PFSK-1 (cell line): Measurements from ENCODE around the gene TMEM52B.

Source experiments
- FOXP2 ChIP-seq: optimal IDR thresholded peaks from 2 replicates; pipeline ENCODE3; 2011; ENCODE audit warnings: borderline replicate concordance, control low read depth, inconsistent platforms; ENCODE audit not compliant: insufficient read depth; ENCODE audit errors: extremely low read length, extremely low read depth
- POLR2AphosphoS5 ChIP-seq: IDR thresholded peaks from 2 replicates; pipeline ENCODE4 v1.6.1; 2012; ENCODE audit warnings: low read depth, mild to moderate bottlenecking, control low read depth, low read length, moderate library complexity
- SIN3A ChIP-seq: IDR thresholded peaks from 2 replicates; pipeline ENCODE4 v1.6.1; 2012; ENCODE audit warnings: mild to moderate bottlenecking, low read length, moderate library complexity, borderline replicate concordance; ENCODE audit not compliant: insufficient read depth
- TAF1 ChIP-seq: IDR thresholded peaks from 2 replicates; pipeline ENCODE4 v1.6.1; 2012; ENCODE audit warnings: low read length, control low read depth, borderline replicate concordance; ENCODE audit not compliant: insufficient read depth
- TF ChIP-seq, protein P1 (sequence below), 2 experiments: IDR thresholded peaks; 2 replicates each; pipeline versions ENCODE4 v1.6.1 to v1.8.0; 2011 to 2012; ENCODE audit warnings: low read depth in 2 of 2, low read length in 2 of 2, control low read depth in 1 of 2, inconsistent platforms in 1 of 2, mild to moderate bottlenecking in 1 of 2, moderate library complexity in 1 of 2; ENCODE audit not compliant: insufficient read depth in 1 of 2

Gene TMEM52B

DNA sequence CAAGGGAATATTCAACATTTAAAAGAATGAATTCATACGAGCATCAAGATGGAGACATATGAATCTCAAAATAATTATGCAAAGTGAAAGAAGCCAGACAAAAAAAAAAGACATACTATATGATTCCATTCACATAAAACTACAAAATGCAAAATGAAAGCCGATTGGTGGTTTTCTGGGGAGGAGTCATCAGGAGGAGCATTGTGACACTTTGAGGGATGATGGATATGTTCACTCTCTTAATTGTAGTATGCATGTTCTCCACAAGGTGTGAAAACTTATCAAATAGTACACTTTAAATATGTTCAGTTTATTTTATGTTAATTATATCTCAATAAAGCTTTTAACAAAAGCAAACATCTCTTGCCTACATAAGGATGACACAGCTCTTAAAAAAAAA lies 20.4 kb upstream of the TMEM52B start:
- TF ChIP-seq FOXP2 = no peak
- no peak for TF ChIP-seq SIN3A
- TF ChIP-seq TAF1 = no peak
- TF ChIP-seq, protein P1, sequence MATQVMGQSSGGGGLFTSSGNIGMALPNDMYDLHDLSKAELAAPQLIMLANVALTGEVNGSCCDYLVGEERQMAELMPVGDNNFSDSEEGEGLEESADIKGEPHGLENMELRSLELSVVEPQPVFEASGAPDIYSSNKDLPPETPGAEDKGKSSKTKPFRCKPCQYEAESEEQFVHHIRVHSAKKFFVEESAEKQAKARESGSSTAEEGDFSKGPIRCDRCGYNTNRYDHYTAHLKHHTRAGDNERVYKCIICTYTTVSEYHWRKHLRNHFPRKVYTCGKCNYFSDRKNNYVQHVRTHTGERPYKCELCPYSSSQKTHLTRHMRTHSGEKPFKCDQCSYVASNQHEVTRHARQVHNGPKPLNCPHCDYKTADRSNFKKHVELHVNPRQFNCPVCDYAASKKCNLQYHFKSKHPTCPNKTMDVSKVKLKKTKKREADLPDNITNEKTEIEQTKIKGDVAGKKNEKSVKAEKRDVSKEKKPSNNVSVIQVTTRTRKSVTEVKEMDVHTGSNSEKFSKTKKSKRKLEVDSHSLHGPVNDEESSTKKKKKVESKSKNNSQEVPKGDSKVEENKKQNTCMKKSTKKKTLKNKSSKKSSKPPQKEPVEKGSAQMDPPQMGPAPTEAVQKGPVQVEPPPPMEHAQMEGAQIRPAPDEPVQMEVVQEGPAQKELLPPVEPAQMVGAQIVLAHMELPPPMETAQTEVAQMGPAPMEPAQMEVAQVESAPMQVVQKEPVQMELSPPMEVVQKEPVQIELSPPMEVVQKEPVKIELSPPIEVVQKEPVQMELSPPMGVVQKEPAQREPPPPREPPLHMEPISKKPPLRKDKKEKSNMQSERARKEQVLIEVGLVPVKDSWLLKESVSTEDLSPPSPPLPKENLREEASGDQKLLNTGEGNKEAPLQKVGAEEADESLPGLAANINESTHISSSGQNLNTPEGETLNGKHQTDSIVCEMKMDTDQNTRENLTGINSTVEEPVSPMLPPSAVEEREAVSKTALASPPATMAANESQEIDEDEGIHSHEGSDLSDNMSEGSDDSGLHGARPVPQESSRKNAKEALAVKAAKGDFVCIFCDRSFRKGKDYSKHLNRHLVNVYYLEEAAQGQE (IDR thresholded peaks at IDR 0.05; ENCODE audit: insufficient read depth in 1 of 2, low read depth in 2 of 2, low read length in 2 of 2) = no peak
- TF ChIP-seq POLR2AphosphoS5 = no peak

DNA sequence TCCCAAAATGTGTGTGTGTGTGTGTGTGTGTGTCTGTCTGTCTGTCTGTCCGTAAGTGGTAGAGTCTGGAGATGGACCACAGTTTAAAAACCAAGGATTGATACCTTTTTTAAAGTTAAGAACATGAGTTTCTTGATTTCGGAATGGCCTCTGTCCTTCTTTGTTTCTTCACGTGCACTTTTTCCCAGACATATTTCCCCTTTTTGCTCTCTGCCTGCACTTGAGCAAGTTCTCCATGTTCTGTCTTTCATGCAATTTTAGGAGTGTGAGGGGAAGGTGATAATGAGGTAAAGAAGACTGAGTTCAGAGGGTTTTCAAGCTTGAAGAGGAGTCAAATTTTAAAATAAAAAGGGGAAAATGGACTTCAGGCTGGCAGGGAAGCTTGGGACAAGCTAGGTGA lies 19.6 kb upstream of the TMEM52B start:
- TF ChIP-seq, protein P1 (IDR thresholded peaks at IDR 0.05; ENCODE audit: insufficient read depth in 1 of 2, low read depth in 2 of 2, low read length in 2 of 2) = no peak
- TF ChIP-seq FOXP2 (no peak), TAF1 (no peak), POLR2AphosphoS5 (no peak), SIN3A (no peak)

DNA sequence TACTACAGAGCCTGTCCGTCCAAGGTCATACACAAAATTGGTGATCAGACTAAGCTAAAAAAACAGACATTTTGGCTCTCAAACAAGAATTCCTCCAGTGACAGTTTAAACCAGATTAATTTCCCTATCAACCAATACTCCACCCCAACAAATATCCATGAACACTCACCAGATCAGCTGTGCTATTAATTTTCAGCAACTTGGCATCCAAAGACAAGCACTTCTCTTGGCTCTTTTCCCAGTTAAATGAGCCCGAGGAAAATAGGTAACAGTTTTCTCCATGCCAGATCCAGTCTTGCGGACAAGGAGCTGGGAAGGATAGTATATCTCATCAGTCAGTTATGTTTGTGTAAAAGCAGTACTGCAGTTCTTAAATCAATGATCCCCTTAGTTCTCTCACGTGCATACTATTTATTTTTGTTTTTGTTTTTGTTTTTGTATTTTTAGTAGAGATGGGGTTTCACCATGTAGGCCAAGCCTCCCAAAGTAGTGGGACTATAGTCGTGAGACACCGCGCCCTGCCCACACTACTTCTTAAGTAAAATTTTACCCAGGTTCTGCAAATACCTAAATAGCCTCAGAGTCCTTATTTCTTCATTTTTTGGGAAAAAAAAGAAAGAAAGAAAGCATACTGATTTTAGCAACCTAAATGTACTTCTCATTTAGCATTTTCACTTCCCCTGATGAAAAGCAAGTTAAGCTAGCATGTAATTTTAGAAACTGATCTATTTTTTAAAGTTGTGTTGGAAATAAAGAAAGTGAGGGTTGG lies 18.0 kb upstream of the TMEM52B start:
- TF ChIP-seq FOXP2 (no peak), POLR2AphosphoS5 (no peak), TAF1 (no peak), SIN3A (no peak)
- TF ChIP-seq, protein P1 (IDR thresholded peaks at IDR 0.05; ENCODE audit: insufficient read depth in 1 of 2, low read depth in 2 of 2, low read length in 2 of 2) = no peak

DNA sequence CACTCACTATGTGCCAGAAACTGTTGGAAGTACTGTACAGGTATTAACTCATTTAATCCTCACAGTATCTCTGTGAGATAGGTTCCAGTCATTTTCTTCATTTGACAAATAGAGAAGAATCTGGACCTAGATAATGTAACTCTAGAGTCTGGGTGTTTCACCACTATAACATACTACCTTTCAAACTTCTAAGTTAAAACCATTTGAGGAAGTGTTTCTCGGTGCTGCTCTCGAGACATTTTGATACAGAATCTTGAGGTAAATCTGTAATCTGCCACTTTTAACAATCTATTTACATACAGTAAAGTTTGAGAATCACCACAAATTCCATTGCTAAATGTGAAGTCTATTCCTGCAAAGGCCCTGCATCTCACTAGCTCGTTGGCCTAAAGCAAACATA lies 15.7 kb upstream of the TMEM52B start:
- TF ChIP-seq SIN3A = no peak
- TF ChIP-seq TAF1 = no peak
- TF ChIP-seq FOXP2 = no peak
- TF ChIP-seq, protein P1 (IDR thresholded peaks at IDR 0.05; ENCODE audit: insufficient read depth in 1 of 2, low read depth in 2 of 2, low read length in 2 of 2) = no peak

DNA sequence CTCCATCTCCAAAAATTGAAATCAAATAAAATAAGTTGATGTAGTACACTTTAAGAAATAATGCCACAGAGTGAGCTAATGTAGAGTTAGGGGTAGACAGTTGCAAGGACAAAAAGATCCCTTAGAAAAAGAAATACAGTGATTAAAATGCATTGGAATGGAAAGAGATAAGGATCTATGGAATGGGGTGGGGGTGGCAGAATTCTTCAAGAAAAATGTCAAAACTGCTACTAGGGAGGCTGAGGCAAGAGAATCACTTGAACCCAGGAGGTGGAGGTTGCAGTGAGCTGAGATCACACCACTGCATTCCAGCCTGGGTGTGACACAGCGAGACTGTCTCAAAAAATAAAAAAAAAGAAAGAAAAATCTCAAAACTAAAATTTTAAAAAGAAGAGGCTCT lies 13.4 kb upstream of the TMEM52B start:
- TF ChIP-seq TAF1 = no peak
